ENCODE results near the gene ATP5F1D.

The ATP5F1D gene

GRCh38 chr19:1270854-1271527 lies 29.4 kb downstream of the ATP5F1D start:
- DNase-seq, result no peak

GRCh38 chr19:1271528-1272422 lies 30.2 kb downstream of the ATP5F1D start:
- DNase-seq, result no peak

GRCh38 chr19:1272423-1273262 lies 31.1 kb downstream of the ATP5F1D start:
- peak; percentile 15 to 41 (median 35) for DNase-seq

GRCh38 chr19:1273263-1274041 lies 31.9 kb downstream of the ATP5F1D start:
- DNase-seq, result peak; percentile 49 to 75 (median 68)

- DNase-seq, result no peak
Measured at GRCh38 chr19:1274081-1274851, 32.7 kb downstream of the ATP5F1D start.

GRCh38 chr19:1274852-1275259 lies 33.3 kb downstream of the ATP5F1D start:
- DNase-seq, result no peak

- peak; percentile 98 to 99 (median 99) for DNase-seq
Measured at GRCh38 chr19:1275260-1275975, 33.9 kb downstream of the ATP5F1D start, which contains the start of gene FAM174C. FAM174C (plus strand) TSS chr19:1275530; CDS start chr19:1275550, 20 bp downstream.

GRCh38 chr19:1275976-1276627 lies 34.6 kb downstream of the ATP5F1D start:
- DNase-seq, result no peak

GRCh38 chr19:1276628-1277022 lies 35.1 kb downstream of the ATP5F1D start:
- DNase-seq, result no peak

- no peak for DNase-seq
Measured at GRCh38 chr19:1277061-1277460, 35.5 kb downstream of the ATP5F1D start.

GRCh38 chr19:1278074-1278473 lies 36.5 kb downstream of the ATP5F1D start:
- DNase-seq, result no peak

GRCh38 chr19:1278713-1279660 lies 37.4 kb downstream of the ATP5F1D start:
- no peak for DNase-seq

GRCh38 chr19:1279782-1280341 lies 38.3 kb downstream of the ATP5F1D start:
- DNase-seq, result peak; percentile 87 to 93 (median 90)

- DNase-seq, result no peak
Measured at GRCh38 chr19:1280636-1281568, 39.4 kb downstream of the ATP5F1D start.

GRCh38 chr19:1281569-1282287 lies 40.2 kb downstream of the ATP5F1D start:
- DNase-seq, result no peak

GRCh38 chr19:1282588-1283206 lies 41.1 kb downstream of the ATP5F1D start:
- DNase-seq, result no peak

Measured in suppressor macrophage (primary cell).